Measurements from ENCODE around the gene ATP5PO. TPM values are rescaled to one million over a fixed set of nuclear protein-coding genes. Genes with fewer than 3 reads are reported as not detected.
A peak's percentile ranks its signal among the peaks of the same experiment; 100 is the strongest.

ATP5PO gene
- total and polyA plus RNA-seq, 12 donors: 551 to 1,557 (median 857) TPM

GRCh38 chr21:33896691-33897090, 18.9 kb downstream of the ATP5PO start:
- TF ChIP-seq, protein P1, sequence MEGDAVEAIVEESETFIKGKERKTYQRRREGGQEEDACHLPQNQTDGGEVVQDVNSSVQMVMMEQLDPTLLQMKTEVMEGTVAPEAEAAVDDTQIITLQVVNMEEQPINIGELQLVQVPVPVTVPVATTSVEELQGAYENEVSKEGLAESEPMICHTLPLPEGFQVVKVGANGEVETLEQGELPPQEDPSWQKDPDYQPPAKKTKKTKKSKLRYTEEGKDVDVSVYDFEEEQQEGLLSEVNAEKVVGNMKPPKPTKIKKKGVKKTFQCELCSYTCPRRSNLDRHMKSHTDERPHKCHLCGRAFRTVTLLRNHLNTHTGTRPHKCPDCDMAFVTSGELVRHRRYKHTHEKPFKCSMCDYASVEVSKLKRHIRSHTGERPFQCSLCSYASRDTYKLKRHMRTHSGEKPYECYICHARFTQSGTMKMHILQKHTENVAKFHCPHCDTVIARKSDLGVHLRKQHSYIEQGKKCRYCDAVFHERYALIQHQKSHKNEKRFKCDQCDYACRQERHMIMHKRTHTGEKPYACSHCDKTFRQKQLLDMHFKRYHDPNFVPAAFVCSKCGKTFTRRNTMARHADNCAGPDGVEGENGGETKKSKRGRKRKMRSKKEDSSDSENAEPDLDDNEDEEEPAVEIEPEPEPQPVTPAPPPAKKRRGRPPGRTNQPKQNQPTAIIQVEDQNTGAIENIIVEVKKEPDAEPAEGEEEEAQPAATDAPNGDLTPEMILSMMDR (IDR thresholded peaks at IDR 0.05): no peak
- ATAC-seq: no peak
- WGBS, 2 donors: 80 to 81% methylated on average over 6 of the region's 6 CpGs
- H3K27me3 ChIP-seq: no peaks in the 10 kb centered on the region
- no peaks in the 10 kb centered on the region for H3K9me3 ChIP-seq
- no peak overlapping the region for H3K4me3 ChIP-seq
- H3K36me3 ChIP-seq: peaks cover 0 to 23% (median 0%) of the 10 kb centered on the region in 9 donors
- intact Hi-C loops (cut with DNase I): loop anchor here in 5 of 10 donors (5.0 to 10.0 kb wide), 3 partner anchors 132 to 254 kb away; partner anchors contain the start of genes CRYZL1 (in 4 of the 5) and ITSN1 (in 4 of the 5)
- no peak overlapping the region for H3K27ac ChIP-seq
- no peak for DNase-seq
- H3K4me1 ChIP-seq: peaks cover 0 to 18% (median 12%) of the 10 kb centered on the region in 9 donors

- peak overlapping the region in 2 of 10 donors; percentile 34 to 46 for H3K4me3 ChIP-seq
- DNase-seq: no peak
- 81 to 83% methylated on average over 28 of the region's 28 CpGs for WGBS, 2 donors
Measured at GRCh38 chr21:33895356-33895755, 20.2 kb downstream of the ATP5PO start.

DNA sequence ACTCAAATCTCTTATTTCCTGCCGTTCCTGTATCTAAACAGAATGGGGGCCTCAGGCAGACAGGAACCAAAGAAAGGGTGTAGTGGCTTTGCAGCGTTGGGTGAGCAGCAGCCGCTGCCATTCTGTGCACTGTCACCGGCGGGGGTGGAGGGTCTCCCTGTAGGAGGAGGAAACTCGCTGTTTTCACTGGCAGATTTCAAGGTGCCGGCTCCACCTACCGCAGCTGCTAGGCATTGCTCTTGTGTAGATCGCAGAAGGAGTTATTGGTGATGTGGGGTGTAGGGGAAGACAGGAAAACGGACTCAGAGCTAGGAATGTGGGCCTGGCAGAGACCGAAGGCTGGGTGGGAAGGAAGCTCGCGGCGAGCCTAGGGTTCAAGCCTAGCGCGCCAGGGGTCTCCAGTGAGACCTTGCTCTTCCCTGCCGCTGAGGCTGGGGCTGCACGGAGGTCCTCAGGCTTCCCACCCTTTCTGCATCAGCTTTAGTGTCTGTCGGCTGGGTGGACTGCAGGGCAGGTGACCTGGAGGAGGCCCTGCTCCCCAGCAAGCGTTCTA, 20.8 kb downstream of the ATP5PO start:
- H3K27ac ChIP-seq: peak overlapping the region in 1 of 10 donors; percentile 13
- ATAC-seq (peak; percentile 79 to 94 (median 92)), DNase-seq (peak; percentile 73 to 81)
- no peaks in the 10 kb centered on the region for H3K9me3 ChIP-seq
- peaks cover 0 to 18% (median 8%) of the 10 kb centered on the region in 9 donors for H3K4me1 ChIP-seq
- H3K36me3 ChIP-seq: peaks cover 0 to 5% (median 0%) of the 10 kb centered on the region in 9 donors
- intact Hi-C loops (cut with DNase I): loop anchor here in 7 of 10 donors (5.0 to 10.0 kb wide), 3 partner anchors 130 to 253 kb away; partner anchors contain the start of genes CRYZL1 (in 7 of the 7) and ITSN1 (in 7 of the 7)
- 2 to 3% methylated on average over 20 of the region's 20 CpGs for WGBS, 2 donors
- TF ChIP-seq, protein P1 (IDR thresholded peaks at IDR 0.05): peak; percentile 27 to 76 (median 61)
- H3K27me3 ChIP-seq: no peaks in the 10 kb centered on the region
- H3K4me3 ChIP-seq: peak overlapping the region in 8 of 10 donors; percentile 27 to 51 (median 38)

More at GRCh38 chr21:33895356-33895755, 20.2 kb downstream of the ATP5PO start:
- no peaks in the 10 kb centered on the region for H3K9me3 ChIP-seq
- H3K27me3 ChIP-seq: no peaks in the 10 kb centered on the region
- intact Hi-C loops (cut with DNase I): loop anchor here in 5 of 10 donors (5.0 to 10.0 kb wide), 3 partner anchors 131 to 253 kb away; partner anchors contain the start of genes CRYZL1 (in 4 of the 5) and ITSN1 (in 4 of the 5)
- H3K27ac ChIP-seq: no peak overlapping the region
- H3K36me3 ChIP-seq: peaks cover 0 to 9% (median 0%) of the 10 kb centered on the region in 9 donors
- ATAC-seq: peak in 2 of 8 donors; percentile 5 to 14
- peaks cover 0 to 18% (median 8%) of the 10 kb centered on the region in 9 donors for H3K4me1 ChIP-seq
- TF ChIP-seq, protein P1 (IDR thresholded peaks at IDR 0.05): no peak

DNA sequence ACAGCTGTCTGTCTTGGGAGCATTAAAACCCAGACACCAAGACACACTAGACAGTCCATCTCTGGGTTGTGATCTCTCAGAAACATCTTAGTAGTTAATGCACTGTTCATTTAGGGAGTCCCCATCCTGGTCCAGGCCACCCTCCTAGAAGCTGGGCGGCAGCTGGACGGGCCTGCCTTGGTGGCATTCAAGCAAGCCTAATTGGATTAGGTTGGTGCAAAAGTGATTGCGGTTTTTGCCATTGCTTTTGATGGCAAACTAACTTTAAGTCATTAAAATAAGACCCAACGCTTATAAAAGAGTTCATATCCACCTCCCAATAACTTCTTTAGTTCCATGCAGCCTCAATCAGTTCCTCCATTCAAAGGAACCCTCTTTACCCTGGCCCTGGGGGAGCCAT, 21.7 kb downstream of the ATP5PO start:
- H3K4me3 ChIP-seq: peak overlapping the region in 1 of 10 donors; percentile 46
- 91 to 95% methylated on average over 4 of the region's 4 CpGs for WGBS, 2 donors
- ATAC-seq (peak in 1 of 8 donors; percentile 20), DNase-seq (no peak)
- no peaks in the 10 kb centered on the region for H3K27me3 ChIP-seq
- TF ChIP-seq, protein P1 (IDR thresholded peaks at IDR 0.05): no peak
- no peak overlapping the region for H3K27ac ChIP-seq
- H3K9me3 ChIP-seq: no peaks in the 10 kb centered on the region
- H3K4me1 ChIP-seq: peaks cover 0 to 18% (median 8%) of the 10 kb centered on the region in 9 donors
- intact Hi-C loops (cut with DNase I): loop anchor here in 6 of 10 donors (5.0 to 10.0 kb wide), 3 partner anchors 129 to 252 kb away; partner anchors contain the start of genes CRYZL1 (in 6 of the 6) and ITSN1 (in 6 of the 6)
- H3K36me3 ChIP-seq: peaks cover 0 to under 1% (median 0%) of the 10 kb centered on the region in 9 donors

All from heart right ventricle (tissue), 16 donors.